Inflammatory macrophage treated with lipopolysaccharide for 4 hours (primary cell): ENCODE data around the gene RNF150.
"Not testable (repeated sequence)": the region's sequence is repeated elsewhere in the genome, so short reads cannot be mapped to it uniquely, and the experiment has no call there.

ENCODE experiments used
- DNase-seq: peaks from one replicate; pipeline ENCODE4 v3.0.0-alpha.2; 2020

Gene RNF150

DNA sequence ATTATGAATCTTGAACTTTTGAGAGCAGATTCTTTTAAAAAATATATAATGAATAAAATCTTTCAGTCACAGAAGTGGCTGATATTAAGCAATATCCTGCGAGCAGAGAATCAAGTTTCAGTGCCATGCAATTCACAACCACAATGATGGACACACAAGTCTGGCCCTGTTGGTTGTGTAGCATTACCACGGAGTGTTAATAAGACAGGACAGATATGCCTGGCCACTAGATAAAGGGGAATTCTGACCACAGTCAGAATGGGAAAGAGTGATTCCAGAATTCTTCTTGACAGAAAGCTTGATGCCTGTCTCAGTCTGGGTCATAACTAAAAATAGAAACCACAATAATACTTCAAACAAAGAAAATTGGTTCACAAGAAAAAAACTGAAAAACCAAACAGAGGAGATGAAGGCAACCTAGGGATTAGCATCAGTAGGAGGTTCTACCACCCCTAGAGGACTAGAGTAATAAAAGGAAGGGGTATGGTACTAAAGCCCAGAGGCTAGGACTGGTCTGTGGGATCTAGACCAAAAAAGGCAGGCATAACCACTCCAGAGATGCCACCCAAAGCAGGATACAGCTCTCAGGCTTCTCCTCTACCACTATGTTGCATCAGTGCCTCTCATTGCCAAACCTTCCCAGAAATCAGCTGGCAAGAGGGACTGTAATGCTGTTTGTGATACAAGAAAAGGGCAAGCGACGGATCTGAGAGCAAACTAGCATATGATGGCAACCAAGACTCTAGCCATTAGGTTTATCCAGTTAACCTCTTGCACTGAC is 59.0 kb downstream of the RNF150 start:
- no peak for DNase-seq

- DNase-seq = no peak
Observed at GRCh38 chr4:141066690-141067089, 66.6 kb downstream of the RNF150 start.

DNA sequence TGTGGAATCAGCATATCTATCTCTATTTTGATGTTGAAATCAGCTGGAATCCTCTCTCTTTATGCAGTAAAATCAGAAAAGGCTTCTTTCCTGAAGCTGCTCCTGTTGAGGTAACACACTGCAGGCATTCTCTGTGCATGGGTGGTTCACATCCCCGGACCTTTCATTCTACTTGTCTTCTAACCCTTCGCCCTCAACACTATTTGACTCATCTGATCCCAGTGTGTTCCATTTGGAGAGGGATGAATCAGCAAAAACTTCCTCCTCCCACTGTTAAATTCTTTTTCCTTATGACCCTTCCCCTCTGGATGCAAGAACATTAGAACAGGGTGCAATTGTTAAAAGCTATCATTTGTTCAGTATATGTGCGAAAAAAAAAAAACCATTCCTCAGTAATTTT is 67.4 kb downstream of the RNF150 start:
- no peak for DNase-seq

GRCh38 chr4:141062651-141063050 is 70.6 kb downstream of the RNF150 start:
- DNase-seq = no peak

GRCh38 chr4:141058591-141059512 is 74.4 kb downstream of the RNF150 start:
- DNase-seq = no peak

GRCh38 chr4:141057582-141057981 is 75.7 kb downstream of the RNF150 start:
- no peak for DNase-seq

DNA sequence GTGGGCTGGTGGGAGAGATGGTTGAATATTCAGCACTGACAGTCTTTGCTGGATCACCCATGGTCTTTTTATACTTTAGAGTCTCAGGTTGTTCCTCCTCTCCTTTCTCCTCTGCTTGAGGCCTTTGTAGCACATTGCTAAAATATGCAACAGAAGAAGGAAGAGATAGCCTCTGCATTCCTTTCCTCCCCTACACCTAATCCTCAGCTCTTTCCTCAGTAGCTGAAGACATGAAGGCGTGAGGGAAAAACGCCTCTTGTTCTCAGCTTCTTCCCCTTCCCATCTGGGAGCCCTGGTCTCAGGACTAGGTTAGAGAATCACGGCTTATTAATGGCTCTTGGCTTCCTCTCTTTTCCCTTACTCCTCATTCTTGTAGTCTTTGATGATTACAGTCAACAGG is 76.8 kb downstream of the RNF150 start:
- no peak for DNase-seq

DNA sequence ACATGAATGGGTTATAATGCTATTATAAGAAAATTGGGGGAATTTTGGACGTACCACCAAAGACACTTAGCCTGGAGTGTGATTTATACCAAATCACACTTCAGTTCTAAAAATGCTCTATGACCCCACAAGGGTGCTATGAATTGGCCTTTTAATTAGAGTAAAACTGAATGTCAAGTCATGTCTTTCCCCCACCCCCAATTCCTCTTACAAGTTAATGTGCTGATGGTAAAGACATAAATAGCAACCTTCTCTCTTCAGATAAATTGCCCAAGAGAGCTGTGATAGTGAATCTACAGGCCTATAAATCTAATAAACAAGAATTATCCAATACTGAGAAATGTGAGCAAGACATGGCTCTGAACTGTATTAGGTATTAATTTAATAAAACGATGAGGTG is 78.8 kb downstream of the RNF150 start:
- no peak for DNase-seq

DNA sequence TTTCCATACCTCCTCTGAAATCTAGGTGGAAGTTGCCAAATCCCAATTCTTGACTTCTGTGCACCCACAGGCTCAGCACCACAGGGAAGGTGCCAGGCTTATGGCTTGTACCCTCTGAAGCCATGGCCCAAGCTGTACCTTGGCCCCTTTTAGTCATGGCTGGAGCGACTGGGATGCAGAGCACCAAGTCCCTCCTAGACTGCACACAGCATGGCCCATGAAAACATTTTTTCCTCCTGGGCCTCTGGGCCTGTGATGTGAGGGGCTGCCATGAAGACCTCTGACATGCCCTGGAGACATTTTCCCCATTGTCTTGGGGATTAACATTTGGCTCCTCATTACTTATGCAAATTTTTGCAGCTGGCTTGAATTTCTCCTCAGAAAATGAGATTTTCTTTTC is 82.3 kb downstream of the RNF150 start:
- not testable (repeated sequence) for DNase-seq

- no peak for DNase-seq
Observed at GRCh38 chr4:141047228-141047884, 85.9 kb downstream of the RNF150 start.

DNA sequence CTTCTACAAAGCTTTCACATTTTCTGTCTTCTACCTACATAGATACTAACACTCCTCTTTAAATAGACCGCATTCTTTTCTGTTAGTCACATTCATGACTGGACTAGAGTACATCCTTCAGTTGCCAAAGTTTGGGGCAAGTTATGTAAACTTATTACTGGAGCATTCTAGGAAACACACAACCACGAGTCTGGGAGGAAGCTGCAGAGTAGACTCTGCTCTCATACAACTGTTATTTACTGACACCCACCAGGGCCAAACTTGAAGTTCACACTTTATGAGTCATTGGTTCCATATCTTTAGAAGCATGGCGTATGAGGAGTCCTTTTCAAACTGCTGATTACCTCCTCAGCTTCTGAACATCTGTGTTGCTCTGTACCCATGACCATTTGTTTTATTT is 87.0 kb downstream of the RNF150 start:
- DNase-seq = peak; percentile 31

GRCh38 chr4:141045848-141046247 is 87.4 kb downstream of the RNF150 start:
- DNase-seq = no peak

DNA sequence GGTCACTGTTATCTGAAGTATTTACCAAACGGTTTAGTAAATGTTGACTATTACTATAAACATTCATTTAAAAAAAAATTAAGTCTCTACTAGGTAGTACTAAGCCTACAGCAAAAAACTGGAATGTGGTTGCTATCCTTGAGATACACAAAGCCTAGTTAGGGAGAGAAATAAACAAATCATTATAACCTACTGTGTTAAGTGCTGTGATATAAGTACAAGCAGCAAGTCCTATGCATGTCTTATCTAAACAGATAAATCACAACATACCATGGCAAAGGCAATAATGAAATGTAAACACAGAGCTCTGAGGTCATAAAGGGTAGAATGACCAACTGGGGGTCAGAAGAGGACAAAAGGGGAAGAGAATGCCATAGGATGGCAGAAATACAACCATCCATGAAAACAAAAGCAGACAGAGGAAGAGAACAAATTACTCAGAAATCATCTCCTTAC is 92.2 kb downstream of the RNF150 start:
- no peak for DNase-seq

GRCh38 chr4:141039156-141039555 is 94.1 kb downstream of the RNF150 start:
- DNase-seq = no peak

DNA sequence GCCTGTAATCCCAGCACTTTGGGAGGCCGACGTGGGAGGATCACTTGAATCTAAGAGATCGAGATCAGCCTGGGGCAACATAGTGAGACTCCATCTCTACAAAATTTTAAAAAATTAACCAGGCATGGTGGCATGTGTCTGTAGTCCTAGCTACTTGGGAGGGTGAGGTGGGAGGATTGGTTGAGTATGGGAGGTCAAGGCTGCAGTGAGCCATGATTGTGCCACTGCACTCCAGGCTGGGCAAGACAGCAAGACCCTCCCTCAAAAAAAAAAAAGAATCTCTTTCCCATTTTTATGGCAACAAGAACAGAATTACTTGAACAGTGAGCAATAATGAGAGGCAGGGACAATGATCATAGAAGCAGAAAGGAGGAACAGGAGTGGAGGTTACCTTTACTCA is 94.8 kb downstream of the RNF150 start:
- no peak for DNase-seq

GRCh38 chr4:141037446-141037845 is 95.8 kb downstream of the RNF150 start:
- no peak for DNase-seq

- no peak for DNase-seq
Observed at GRCh38 chr4:141036786-141037185, 96.5 kb downstream of the RNF150 start.

DNA sequence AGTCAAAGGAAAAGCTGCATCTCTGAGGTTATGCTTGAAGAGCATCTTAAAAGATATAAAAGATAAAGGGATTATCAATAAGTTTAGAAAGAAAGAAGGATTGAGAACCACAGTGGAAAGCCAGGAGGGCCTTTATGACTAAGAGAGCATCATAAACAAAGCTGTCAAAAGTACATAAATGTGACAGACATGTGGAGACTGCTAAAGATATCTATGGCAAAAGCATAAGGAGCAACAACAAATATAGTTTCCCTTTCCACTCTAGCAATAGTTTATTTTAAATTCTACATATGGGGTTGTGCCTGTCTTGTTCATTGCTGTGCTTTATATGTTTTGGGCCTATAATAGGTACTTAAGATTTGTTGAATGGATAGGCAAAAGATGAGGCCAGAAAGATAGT is 97.3 kb downstream of the RNF150 start:
- no peak for DNase-seq

DNA sequence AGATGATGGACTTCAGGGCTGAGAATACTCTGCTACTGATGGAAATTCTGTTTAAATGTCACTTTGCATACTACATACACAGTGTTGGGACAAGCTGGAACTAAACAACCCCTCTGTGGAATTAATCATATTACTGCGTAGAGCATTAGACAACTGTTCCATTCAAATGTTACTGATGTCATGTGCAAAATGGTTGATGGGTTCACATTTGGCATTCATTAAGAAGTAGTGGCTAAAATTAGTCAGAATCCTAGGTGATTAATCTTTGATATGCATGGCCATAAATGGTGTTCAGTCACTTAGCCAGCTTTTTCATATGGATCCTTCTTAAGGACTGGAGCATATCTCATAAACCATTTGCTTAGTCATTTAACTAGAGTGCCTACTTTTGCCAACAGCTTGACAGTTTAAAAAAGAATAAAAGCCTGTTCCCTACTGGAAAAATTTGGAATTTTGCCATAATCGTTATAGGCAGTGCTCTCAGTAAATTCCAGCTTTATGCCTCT is 105.2 kb downstream of the RNF150 start:
- DNase-seq = no peak

DNA sequence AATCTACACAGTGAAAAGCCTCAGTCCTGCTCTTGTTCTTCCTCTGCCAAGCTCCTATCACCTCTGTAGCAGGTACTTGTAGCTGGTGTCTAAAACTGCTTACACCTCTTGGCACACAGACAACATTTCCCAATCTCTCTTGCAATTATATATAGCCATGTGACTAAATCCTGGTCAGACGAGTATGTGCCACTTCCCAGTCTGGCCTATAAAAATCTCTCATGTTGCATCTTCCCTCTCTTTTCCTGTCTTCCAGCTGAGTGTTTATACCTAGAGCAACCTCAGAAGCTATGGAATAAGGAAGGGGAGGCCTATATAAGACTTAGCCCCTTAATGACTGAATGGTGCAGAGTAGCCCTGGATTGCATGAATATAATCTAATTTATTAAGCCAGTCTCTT is 105.8 kb downstream of the RNF150 start:
- no peak for DNase-seq

GRCh38 chr4:141026900-141027299 is 106.4 kb downstream of the RNF150 start:
- DNase-seq = no peak

GRCh38 chr4:141023051-141023450 is 110.2 kb downstream of the RNF150 start:
- no peak for DNase-seq

- no peak for DNase-seq
Observed at GRCh38 chr4:141022111-141022695, 111.1 kb downstream of the RNF150 start.
